Naive B cell (primary cell): Measurements from ENCODE around the gene HACD1. TPM values are rescaled to one million over a fixed set of nuclear protein-coding genes. Genes with fewer than 3 reads are reported as not detected.
A peak's percentile ranks its signal among the peaks of the same experiment; 100 is the strongest.
"Not testable (repeated sequence)": the region's sequence is repeated elsewhere in the genome, so short reads cannot be mapped to it uniquely, and the experiment has no call there.

Experiments
- ATAC-seq, 2 donors: fragments of 150-1000 bp; cut with Tn5 transposase; 2 replicates each; pipeline ENCODE4 v1.10.0; 2021; ENCODE audit warnings: low read depth in 2 of 2, mild to moderate bottlenecking in 2 of 2, moderate library complexity in 2 of 2
- DNase-seq: peaks from one replicate; pipeline ENCODE4 v3.0.0; 2022
- H3K27ac Mint-ChIP-seq, 6 donors: one replicate each; pipeline ENCODE4 v1.8.0; 2020 to 2022; ENCODE audit warnings: mild to moderate bottlenecking in 6 of 6, mixed read lengths in 6 of 6, moderate library complexity in 5 of 6, inconsistent platforms in 2 of 6
- H3K27me3 Mint-ChIP-seq, 3 donors: one replicate each; pipeline ENCODE4 v1.8.0; 2021 to 2022; ENCODE audit warnings: mixed read lengths in 3 of 3, mild to moderate bottlenecking in 1 of 3
- H3K36me3 Mint-ChIP-seq, 2 donors: one replicate each; pipeline ENCODE4 v1.8.0; 2020 to 2022; ENCODE audit warnings: mixed read lengths in 2 of 2, inconsistent platforms in 1 of 2, mild to moderate bottlenecking in 1 of 2
- H3K4me1 Mint-ChIP-seq, 3 donors: one replicate each; pipeline ENCODE4 v1.8.0; 2020 to 2022; ENCODE audit warnings: mixed read lengths in 3 of 3, inconsistent platforms in 1 of 3, mild to moderate bottlenecking in 1 of 3, moderate library complexity in 1 of 3
- H3K4me3 Mint-ChIP-seq, 8 donors: one replicate each; pipeline ENCODE4 v1.8.0; 2020 to 2022; ENCODE audit warnings: mild to moderate bottlenecking in 8 of 8, mixed read lengths in 8 of 8, moderate library complexity in 8 of 8, inconsistent platforms in 2 of 8
- H3K9me3 Mint-ChIP-seq, 7 donors: one replicate each; pipeline ENCODE4 v1.8.0; 2020 to 2022; ENCODE audit warnings: mixed read lengths in 7 of 7, mild to moderate bottlenecking in 5 of 7, inconsistent platforms in 2 of 7, moderate library complexity in 1 of 7
- polyA plus RNA-seq, 6 donors: library from polyadenylated mRNA; unstranded; fragments of 300-500 nt; fragmentation: Illumina TruSeq; gene quantifications; one replicate each; pipeline ENCODE4 v1.2.3, GENCODE V29; 2021; ENCODE audit warnings: low read depth in 6 of 6

Gene HACD1
- polyA plus RNA-seq, 6 donors from 2014 or later, result 0.43 to 0.44 TPM; not detected in 4

GRCh38 chr10:17632590-17632989 lies 15.4 kb upstream of the HACD1 start:
- not testable (repeated sequence) for H3K27ac Mint-ChIP-seq, H3K27me3 Mint-ChIP-seq, DNase-seq, H3K4me1 Mint-ChIP-seq, H3K36me3 Mint-ChIP-seq, H3K4me3 Mint-ChIP-seq, ATAC-seq, H3K9me3 Mint-ChIP-seq

GRCh38 chr10:17626656-17627055 lies 9.5 kb upstream of the HACD1 start:
- no peak overlapping the region for H3K4me3 Mint-ChIP-seq
- no peak for ATAC-seq
- peaks cover 0 to 2% (median 0%) of the 10 kb centered on the region in 7 donors for H3K9me3 Mint-ChIP-seq
- no peak overlapping the region for H3K27ac Mint-ChIP-seq
- DNase-seq, result no peak
- peaks cover 7 to 23% (median 18%) of the 10 kb centered on the region in 3 donors for H3K27me3 Mint-ChIP-seq
- H3K36me3 Mint-ChIP-seq, result no peaks in the 10 kb centered on the region
- H3K4me1 Mint-ChIP-seq, result no peaks in the 10 kb centered on the region

GRCh38 chr10:17624996-17625395 lies 7.8 kb upstream of the HACD1 start:
- Mint-ChIP-seq H3K9me3 (peaks cover 0 to 2% (median 0%) of the 10 kb centered on the region in 7 donors), H3K27me3 (peaks cover 7 to 23% (median 20%) of the 10 kb centered on the region in 3 donors), H3K4me3 (no peak overlapping the region), H3K27ac (peak overlapping the region in 1 of 6 donors; percentile 49), H3K36me3 (no peaks in the 10 kb centered on the region), H3K4me1 (no peaks in the 10 kb centered on the region)
- ATAC-seq, result no peak
- no peak for DNase-seq

- H3K4me3 Mint-ChIP-seq, result no peak overlapping the region
- no peak overlapping the region for H3K27ac Mint-ChIP-seq
- H3K4me1 Mint-ChIP-seq, result peaks cover 5 to 13% (median 9%) of the 10 kb centered on the region in 3 donors
- H3K27me3 Mint-ChIP-seq, result peaks cover 20 to 43% (median 31%) of the 10 kb centered on the region in 3 donors
- H3K9me3 Mint-ChIP-seq, result peaks cover 0 to 2% (median 0%) of the 10 kb centered on the region in 7 donors
- DNase-seq (no peak), ATAC-seq (no peak)
- H3K36me3 Mint-ChIP-seq, result no peaks in the 10 kb centered on the region
These were observed 4.9 kb upstream of the HACD1 start for GRCh38 chr10:17622061-17622460.

GRCh38 chr10:17616403-17617030 lies 657 bp downstream of the HACD1 start:
- peaks cover 8 to 25% (median 14%) of the 10 kb centered on the region in 3 donors for H3K27me3 Mint-ChIP-seq
- H3K9me3 Mint-ChIP-seq, result no peaks in the 10 kb centered on the region
- peak overlapping the region; percentile 52 to 86 (median 72) for H3K4me3 Mint-ChIP-seq
- H3K4me1 Mint-ChIP-seq, result peaks cover 5 to 13% (median 9%) of the 10 kb centered on the region in 3 donors
- ATAC-seq (peak; percentile 51 to 54), DNase-seq (peak; percentile 15)
- no peak overlapping the region for H3K27ac Mint-ChIP-seq
- no peaks in the 10 kb centered on the region for H3K36me3 Mint-ChIP-seq

GRCh38 chr10:17609523-17610079 lies 7.6 kb downstream of the HACD1 start:
- Mint-ChIP-seq H3K27ac (no peak overlapping the region), H3K4me1 (peaks cover 0 to 6% (median 0%) of the 10 kb centered on the region in 3 donors), H3K27me3 (no peaks in the 10 kb centered on the region), H3K9me3 (no peaks in the 10 kb centered on the region), H3K4me3 (no peak overlapping the region), H3K36me3 (no peaks in the 10 kb centered on the region)
- no peak for ATAC-seq
- no peak for DNase-seq

- no peaks in the 10 kb centered on the region for H3K36me3 Mint-ChIP-seq
- H3K4me1 Mint-ChIP-seq, result peaks cover 0 to 6% (median 0%) of the 10 kb centered on the region in 3 donors
- H3K27ac Mint-ChIP-seq, result no peak overlapping the region
- no peaks in the 10 kb centered on the region for H3K9me3 Mint-ChIP-seq
- ATAC-seq (peak; percentile 48 to 75), DNase-seq (peak; percentile 42)
- no peak overlapping the region for H3K4me3 Mint-ChIP-seq
- no peaks in the 10 kb centered on the region for H3K27me3 Mint-ChIP-seq
These were observed 9.4 kb downstream of the HACD1 start for GRCh38 chr10:17607603-17608332.

GRCh38 chr10:17607060-17607459 lies 10.1 kb downstream of the HACD1 start:
- ATAC-seq (no peak), DNase-seq (no peak)
- H3K36me3 Mint-ChIP-seq, result no peaks in the 10 kb centered on the region
- H3K4me1 Mint-ChIP-seq, result peaks cover 0 to 6% (median 0%) of the 10 kb centered on the region in 3 donors
- no peaks in the 10 kb centered on the region for H3K27me3 Mint-ChIP-seq
- H3K4me3 Mint-ChIP-seq, result no peak overlapping the region
- no peak overlapping the region for H3K27ac Mint-ChIP-seq
- no peaks in the 10 kb centered on the region for H3K9me3 Mint-ChIP-seq

GRCh38 chr10:17606547-17607040 lies 10.6 kb downstream of the HACD1 start:
- Mint-ChIP-seq H3K9me3 (no peaks in the 10 kb centered on the region), H3K4me3 (no peak overlapping the region), H3K27ac (no peak overlapping the region), H3K36me3 (no peaks in the 10 kb centered on the region), H3K4me1 (peaks cover 0 to 6% (median 0%) of the 10 kb centered on the region in 3 donors), H3K27me3 (no peaks in the 10 kb centered on the region)
- ATAC-seq (no peak), DNase-seq (no peak)

- no peaks in the 10 kb centered on the region for H3K27me3 Mint-ChIP-seq
- DNase-seq, result no peak
- H3K27ac Mint-ChIP-seq, result no peak overlapping the region
- peaks cover 0 to 6% (median 0%) of the 10 kb centered on the region in 3 donors for H3K4me1 Mint-ChIP-seq
- H3K9me3 Mint-ChIP-seq, result no peaks in the 10 kb centered on the region
- no peak for ATAC-seq
- H3K4me3 Mint-ChIP-seq, result no peak overlapping the region
- no peaks in the 10 kb centered on the region for H3K36me3 Mint-ChIP-seq
These were observed 11.2 kb downstream of the HACD1 start for GRCh38 chr10:17605936-17606335.

- DNase-seq, result no peak
- no peak for ATAC-seq
- H3K27me3 Mint-ChIP-seq, result no peaks in the 10 kb centered on the region
- no peaks in the 10 kb centered on the region for H3K36me3 Mint-ChIP-seq
- H3K9me3 Mint-ChIP-seq, result no peaks in the 10 kb centered on the region
- H3K27ac Mint-ChIP-seq, result no peak overlapping the region
- H3K4me1 Mint-ChIP-seq, result no peaks in the 10 kb centered on the region
- H3K4me3 Mint-ChIP-seq, result no peak overlapping the region
These were observed 18.1 kb downstream of the HACD1 start for GRCh38 chr10:17599089-17599488.

GRCh38 chr10:17597386-17597785 lies 19.8 kb downstream of the HACD1 start:
- peak overlapping the region in 1 of 6 donors; percentile 37 for H3K27ac Mint-ChIP-seq
- no peak for ATAC-seq
- no peaks in the 10 kb centered on the region for H3K36me3 Mint-ChIP-seq
- H3K4me3 Mint-ChIP-seq, result no peak overlapping the region
- no peaks in the 10 kb centered on the region for H3K4me1 Mint-ChIP-seq
- no peak for DNase-seq
- H3K27me3 Mint-ChIP-seq, result no peaks in the 10 kb centered on the region
- no peaks in the 10 kb centered on the region for H3K9me3 Mint-ChIP-seq

- ATAC-seq, result no peak
- H3K36me3 Mint-ChIP-seq, result no peaks in the 10 kb centered on the region
- H3K27ac Mint-ChIP-seq, result no peak overlapping the region
These were observed 26.1 kb downstream of the HACD1 start for GRCh38 chr10:17590969-17591645.

More at GRCh38 chr10:17590969-17591645, 26.1 kb downstream of the HACD1 start:
- H3K4me3 Mint-ChIP-seq, result no peak overlapping the region
- H3K9me3 Mint-ChIP-seq, result no peaks in the 10 kb centered on the region
- DNase-seq, result no peak
- no peaks in the 10 kb centered on the region for H3K27me3 Mint-ChIP-seq
- H3K4me1 Mint-ChIP-seq, result peaks cover 2 to 10% (median 9%) of the 10 kb centered on the region in 3 donors
